Head of caudate nucleus (tissue), 42 donors: ENCODE data around the gene SYT13.

Experiments used
- DNase-seq, 42 donors: peaks; one replicate each; pipeline versions ENCODE4 v3.0.0 to v3.0.0-alpha.2; 2020 to 2021; ENCODE audit warnings: mixed read lengths in 7 of 42
- intact Hi-C: fragments of 100-400 bp; cut with DNase I; formaldehyde crosslinking; loops from one replicate; pipeline ENCODE4 v1.15.0; 2022

Gene SYT13

DNA sequence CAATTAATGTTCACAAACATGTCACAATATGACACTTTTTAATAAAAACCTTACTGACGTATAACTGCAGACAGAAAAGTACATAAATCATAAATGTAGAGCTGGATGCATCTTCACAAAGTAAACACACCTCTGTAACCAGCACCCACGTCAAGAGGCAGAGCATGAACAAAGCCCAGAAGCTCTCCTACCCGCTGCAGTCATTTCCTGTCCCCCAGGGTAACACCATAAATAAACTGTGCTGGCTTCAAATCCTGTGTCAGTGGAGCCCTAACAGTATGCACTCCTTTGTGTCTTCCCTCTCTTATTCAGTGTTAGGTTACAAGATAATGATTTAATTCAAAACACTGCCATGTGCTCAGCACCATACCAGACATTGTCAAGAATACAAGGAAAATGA, 5.7 kb downstream of the SYT13 start:
- no peak for DNase-seq
- intact Hi-C loops = no loop called here

DNA sequence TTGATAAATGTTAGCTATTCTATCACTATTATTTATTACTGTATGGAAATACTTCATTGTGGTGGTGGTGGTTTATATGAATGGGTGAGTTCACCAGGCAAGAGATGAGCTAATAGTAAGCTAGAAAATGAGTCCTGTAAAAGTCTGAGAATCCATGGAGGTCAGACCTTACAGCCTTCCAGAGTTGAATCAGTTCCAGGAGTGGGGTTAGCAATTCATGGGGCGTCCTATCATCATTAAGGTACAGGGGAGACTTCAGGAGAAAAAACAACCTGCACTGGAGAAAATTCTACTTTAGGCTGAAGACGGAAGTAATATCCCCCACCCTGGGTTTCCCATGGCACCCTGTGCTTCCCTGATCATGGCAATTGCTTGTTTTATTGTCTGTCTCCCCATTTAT, 6.5 kb downstream of the SYT13 start:
- DNase-seq = no peak
- intact Hi-C loops = no loop called here

DNA sequence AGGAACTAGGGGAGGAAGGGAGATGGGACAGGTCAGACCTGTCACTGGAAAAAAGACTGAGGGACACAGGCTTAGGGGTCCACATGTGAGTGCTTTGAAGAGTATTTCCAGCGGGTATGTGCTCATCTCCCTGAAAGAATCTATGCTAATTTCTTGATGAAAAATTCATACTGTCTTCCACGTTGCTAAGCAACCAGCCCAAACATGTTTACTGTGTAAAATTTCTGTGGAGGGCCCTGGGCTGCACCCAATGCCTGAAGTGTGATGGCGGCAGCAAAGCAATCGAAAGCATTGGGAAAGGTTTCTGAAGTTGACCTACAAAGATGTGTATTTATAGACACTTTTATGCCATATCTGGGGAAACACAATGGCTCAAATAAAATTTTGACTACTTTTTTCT, 7.4 kb downstream of the SYT13 start:
- intact Hi-C loops = no loop called here
- DNase-seq = peak in 20 of 42 donors; percentile 6 to 68 (median 20)

DNA sequence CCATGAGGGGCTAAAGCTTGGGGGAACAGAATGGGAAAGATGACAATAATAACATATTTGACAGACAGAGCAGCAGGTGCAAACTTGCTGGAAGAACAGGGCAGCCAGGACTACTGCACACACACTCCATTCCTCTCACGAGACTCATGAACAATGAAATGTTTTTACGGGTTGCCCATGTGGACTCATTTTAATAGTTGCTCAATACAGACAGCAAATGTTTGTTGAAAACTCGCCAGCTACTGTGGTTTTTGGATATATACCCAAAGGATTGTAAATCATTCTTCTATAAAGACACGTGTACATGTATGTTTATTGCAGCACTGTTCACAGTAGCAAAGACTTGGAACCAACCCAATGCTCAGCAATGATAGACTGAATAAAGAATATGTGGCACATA, 10.3 kb downstream of the SYT13 start:
- intact Hi-C loops = no loop called here
- DNase-seq = no peak

DNA sequence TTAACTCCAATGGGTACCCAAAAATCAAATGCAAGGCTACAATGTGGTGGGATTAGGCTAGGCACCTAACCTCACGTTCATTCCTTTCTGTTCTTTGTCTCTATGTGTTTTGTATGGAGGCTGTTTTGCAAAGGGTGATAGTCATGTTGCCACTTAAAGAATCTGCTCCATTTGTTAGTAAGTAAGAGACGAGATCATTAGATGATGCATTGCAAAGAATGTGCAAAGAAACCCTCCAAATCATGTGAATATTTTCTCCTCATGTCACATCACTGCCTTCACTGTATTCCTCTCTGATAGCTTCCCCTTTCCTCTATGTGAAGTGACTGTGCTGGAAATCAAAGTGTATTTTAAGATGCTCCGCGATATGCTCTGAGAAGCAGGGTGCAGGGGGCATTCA, 11.9 kb downstream of the SYT13 start:
- intact Hi-C loops = no loop called here
- DNase-seq = no peak

DNA sequence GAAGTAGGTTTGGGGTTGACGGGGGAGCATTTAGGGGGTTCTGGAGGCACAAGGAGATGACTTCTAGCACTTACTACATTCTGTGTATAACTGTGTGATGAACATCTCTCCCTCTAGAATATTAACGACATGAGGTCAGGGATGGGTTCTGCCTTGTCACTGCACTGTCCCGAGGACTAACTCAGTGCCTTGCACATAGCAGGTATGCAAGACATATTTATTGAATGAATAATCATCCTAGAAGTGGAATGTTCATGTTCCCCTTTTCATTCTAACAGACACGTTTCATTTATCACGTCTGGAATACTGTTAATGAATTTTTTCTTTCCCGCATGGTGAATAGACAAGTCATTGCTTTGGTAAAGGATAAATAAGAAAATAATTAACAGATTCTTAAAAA, 12.6 kb downstream of the SYT13 start:
- intact Hi-C loops = no loop called here
- no peak for DNase-seq

DNA sequence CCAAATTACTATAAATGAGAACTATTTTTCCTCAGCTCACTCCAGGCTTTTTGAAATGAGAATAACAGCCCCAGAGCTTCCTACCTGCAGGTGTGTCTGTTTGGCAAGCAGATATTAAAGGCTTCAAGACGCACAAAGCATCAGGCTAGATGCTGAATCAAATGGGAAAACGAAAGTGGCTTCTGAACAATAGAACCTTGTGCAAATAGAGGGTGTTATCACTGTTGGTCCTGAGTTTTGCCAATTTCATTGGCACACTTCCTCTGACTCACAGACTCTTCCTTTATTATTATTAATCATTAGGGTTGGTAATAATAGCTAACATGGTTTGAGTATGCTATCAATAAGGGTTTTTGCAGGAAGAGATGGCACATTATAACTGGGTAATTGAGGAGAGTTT, 13.4 kb downstream of the SYT13 start:
- intact Hi-C loops = no loop called here
- no peak for DNase-seq

DNA sequence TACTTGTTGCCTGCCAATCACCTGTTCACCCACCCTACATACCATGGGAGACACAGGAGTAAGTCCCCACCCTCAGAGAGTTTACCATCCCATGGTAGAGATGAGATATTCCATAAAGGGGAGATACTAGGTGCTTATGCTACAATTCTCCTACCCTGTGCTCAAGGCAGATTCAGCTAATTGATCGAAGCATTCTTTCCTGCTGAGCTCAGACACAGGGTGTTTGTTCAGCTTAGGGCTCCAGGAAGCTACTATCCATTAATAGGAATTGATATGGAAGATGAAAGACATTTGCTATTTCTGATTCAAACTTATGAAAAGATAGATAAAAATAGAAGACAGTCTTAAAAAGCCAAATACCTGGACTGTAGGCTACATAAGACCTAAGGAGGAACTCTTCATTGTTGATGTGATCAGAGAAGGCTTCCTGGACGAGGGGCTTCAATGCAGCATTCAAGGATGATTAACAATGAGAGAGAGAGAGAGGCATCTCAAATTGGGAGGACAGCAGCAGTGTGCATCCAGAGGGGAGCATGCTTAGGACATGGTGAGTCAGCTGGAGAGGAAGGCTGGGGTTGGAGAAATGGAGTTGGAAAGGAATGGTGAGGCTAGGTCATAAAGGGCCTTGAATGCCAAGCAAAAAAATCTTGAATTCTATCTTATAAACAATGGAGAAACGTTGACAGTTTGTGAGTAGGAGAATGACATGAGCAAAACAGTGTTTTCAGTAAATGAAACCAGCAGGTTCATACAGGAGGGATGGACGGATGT, 15.0 kb downstream of the SYT13 start:
- no peak for DNase-seq
- intact Hi-C loops = no loop called here

DNA sequence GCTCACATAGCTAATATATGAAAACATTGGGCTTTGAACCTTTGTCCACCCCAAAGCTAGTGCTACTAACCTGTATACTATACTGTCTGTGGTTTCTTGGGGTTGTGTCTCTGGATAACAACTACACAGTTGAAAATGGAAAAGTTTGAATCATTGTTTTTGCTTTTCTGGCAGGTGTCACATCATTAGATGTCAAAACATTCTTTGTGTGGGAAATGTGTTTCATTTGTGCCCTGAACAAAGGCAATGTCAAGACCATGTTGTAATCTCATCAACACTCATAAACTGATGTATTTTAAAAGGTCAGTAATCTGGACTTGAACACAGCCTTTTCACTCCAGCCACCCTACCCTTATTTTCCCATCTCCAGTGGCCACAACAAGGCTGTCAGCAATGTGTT, 16.5 kb downstream of the SYT13 start:
- DNase-seq = no peak
- intact Hi-C loops = no loop called here

DNA sequence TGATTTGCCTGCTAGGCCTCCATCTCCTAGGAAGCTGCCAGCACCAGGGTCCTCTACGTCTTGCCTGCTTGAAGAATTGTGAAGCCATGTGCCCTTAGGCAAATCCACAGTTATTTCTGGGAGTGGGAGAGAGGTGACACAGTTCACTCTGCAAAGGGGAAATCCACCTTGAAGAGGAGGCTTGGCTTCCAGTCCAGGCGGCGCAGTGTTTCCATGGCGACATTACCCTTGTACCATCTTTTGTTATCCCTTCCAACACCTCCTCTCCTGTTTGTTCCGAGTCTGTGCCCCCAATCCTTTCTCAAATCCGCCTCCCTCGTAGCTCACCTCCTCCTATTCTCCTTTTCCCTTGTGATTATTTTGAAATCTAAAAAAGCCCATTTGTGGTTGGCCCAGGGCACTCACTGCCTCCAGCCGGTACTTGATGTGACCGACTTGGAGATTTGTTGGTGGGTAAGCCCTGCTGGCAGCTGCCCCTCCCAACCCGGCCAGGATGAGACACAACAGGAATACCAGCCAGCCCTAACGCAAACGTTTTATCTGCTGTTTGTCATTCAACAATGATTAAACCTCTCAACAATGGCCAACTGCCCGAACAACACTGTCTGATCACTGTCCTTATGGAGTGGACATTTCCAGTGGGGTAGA, 18.4 kb downstream of the SYT13 start:
- no peak for DNase-seq
- intact Hi-C loops = no loop called here

DNA sequence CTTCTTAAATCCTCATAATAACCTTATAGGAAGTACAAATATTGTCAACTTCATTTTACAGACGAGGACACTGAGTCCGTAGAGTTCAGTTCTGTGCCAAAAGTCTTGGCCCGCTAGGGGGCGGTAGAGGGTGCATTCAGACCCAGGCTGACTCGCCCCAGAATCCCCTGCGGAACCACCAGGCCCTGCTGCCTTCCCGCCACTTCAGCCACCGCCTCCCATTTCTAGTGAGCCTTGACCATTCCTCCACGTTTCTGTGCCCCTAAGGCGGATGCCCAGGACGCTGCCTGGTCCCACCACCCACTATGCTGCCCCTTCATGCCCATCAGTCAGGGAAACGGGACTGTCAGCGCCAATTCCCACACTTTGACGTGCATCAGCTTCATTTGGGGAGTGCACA, 19.1 kb downstream of the SYT13 start:
- intact Hi-C loops = no loop called here
- DNase-seq = peak in 1 of 42 donors; percentile 25

DNA sequence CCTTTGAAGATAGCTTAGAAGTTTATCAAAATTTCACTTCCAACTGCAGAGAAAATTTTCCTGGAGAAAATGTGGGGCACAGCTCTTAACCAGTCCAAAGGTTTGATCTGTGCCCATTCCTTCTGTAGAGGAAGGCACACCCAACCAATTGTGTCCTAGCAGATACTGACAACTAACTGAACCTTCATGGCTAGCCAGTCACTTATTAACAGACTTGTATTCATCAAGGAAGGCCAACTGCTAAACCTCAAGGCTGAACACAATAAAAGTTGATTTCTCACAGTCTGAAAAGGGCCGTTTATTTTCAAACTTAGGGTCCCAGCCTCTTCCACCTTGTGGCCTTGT, 19.5 kb downstream of the SYT13 start:
- DNase-seq = no peak
- intact Hi-C loops = no loop called here

DNA sequence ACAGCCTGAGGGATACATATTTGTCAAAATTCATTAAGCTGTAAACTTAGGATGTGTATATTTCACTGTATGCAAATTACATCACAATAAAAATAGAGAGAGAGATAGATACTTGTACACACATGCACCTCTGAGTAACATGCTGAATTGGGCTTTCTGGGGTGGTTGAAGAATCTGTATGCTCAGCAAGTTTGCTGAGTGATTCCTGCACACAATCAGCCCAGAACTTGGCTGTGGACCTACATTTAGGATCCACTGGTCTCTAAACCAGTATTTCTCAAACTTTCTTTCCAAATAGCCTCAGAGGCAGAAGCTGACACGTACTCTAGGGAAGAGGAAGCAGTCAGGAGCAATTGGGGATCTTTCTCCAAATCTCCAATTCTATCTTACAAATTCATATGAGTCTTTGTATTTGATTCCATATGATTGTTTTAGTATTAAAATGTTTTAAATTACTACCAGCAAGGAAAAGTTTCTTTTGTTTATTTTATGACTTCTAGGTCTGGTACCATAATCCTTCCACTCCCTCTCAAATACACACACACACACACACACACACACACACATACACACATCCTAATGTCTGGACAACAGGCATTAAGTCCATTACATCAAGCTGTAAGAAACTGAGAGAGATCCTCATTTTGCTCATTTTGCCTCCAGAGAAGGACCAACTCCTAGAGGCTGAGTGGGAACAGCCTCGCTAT, 20.0 kb downstream of the SYT13 start:
- no peak for DNase-seq
- intact Hi-C loops = no loop called here

DNA sequence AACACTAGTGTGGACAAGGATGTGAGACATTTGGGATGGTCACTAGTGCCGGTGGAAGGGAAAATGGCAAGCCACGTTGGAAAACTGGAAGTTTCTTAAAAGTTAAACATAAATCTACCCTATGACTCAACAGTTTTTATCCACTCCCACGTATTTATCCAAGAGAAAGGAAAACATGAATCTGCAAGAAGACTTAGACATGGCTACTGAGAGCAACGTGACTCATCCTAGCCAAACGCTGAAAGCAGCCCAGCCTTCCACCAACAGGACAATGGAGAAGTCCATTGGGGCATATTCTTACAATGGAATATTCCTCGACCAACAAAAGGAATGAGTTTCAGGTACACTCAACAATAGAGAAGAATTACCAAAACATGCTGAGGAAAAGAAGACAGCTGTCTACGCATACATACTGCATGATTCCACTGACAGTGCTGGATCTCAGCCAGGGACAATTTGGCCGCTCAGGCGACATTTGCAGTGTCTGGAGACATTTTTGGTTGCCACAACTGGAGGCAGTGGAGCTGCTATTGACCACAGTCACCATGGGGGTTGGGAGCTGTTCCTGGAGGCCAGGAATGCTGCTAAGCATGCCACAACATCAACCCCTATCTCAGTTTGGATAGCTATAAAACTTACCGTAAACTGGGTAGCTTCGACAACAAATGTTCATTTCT, 21.2 kb downstream of the SYT13 start:
- no peak for DNase-seq
- intact Hi-C loops = no loop called here

DNA sequence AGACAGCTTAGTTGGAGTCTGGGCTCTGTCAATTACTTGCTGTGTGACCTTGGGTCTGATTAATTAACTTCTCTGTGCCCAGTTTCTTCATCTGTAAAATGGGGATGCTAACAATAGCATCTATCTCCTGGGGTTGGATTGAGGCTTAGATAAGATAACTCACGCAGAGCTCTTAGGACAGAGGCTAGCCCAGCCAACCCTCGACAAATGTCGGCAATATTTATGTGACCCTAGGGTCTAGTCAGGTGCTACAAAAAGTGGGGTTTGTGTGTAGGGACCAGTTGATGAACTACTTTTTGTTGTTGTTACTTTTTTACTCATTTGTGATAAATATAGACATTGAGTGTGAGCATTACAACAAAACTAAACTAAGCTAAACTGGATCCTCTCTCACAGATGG, 22.4 kb downstream of the SYT13 start:
- intact Hi-C loops = no loop called here

DNA sequence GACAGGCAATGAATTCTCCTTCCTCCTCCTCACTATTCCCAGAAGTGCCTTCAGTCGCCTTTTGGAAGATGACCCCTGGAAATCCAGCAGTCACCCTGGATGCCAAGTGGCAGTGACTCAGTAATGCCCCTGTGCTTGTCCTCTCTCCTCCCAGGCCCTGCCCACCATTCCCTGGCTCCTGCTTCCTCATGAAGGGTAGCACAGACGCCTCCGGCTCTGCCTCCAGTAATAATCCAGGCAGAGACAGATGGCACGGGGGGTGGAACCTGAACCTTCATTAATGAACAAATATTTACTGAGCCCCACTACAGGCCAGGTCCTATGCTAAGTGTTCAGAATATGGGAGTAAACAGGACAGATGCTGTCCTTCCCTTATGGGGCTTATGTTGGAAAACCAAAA, 23.2 kb downstream of the SYT13 start:
- no peak for DNase-seq

More for the DNA sequence above, 22.4 kb downstream of the SYT13 start:
- no peak for DNase-seq

DNA sequence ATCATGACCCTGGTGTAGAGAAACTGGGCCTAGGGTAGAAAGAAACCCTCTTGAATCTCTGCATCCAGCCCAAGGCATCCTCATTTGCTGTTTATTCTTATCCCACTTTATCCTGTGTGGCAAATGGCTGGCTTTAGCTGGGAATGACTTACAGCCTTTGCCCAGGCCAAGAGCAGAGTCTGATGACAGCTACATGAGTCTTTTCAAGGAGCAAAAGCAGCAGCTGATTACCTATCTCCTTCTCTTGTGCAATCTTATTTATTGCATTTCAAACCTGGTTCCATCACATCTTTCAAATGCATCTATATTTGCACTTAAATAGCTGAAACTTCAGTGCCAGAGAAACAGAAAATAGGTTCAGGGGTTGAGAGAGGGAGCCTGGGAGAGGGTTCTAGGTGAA, 26.1 kb downstream of the SYT13 start:
- intact Hi-C loops = no loop called here
- DNase-seq = no peak

More for the DNA sequence above, 23.2 kb downstream of the SYT13 start:
- intact Hi-C loops = no loop called here

DNA sequence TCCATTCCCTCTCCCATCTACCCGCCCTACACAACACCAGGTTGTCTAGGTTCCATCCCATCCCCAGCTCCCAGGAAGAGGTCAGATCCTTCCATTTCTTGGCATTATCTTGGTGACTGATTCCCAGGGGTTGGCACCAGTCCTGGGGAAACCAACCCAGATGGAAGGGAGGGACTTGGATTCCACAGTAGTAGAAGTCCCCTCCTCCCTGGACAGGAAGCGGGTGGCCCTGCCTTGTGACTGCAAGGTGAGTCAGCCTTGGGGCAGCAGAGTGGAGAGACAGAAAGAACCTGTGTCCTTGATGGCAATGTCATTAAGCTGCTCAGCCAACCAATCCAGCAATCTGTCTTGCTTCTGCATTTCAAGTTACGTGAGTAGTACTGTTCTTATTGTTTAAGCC, 26.5 kb downstream of the SYT13 start:
- intact Hi-C loops = no loop called here
- DNase-seq = no peak

DNA sequence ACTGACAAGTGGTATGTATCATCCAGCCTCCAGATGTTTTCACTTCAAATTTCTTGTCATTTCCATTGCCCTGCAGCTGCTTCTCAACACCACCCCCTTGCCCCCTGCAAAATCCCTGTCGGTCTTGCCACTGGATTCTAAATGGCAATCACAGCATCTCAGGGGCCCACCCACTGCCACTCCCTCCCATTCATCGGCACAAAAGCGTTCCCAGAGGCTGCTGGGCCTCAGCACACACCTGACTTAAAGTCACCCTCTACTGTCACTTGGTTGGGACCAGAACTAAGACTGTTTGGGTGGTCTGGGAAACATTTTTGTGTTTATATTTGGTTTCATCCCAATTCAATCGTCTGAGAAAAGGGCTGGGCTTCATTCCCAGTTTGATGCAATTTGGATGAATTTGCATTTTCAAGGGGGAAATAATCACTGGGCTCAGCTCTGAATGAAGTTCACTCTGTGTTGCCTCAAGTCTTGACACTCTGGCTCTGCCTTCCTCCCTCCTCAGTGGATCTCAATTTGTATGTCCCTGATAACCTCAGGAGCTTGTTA, 27.1 kb downstream of the SYT13 start:
- no peak for DNase-seq
- intact Hi-C loops = no loop called here

DNA sequence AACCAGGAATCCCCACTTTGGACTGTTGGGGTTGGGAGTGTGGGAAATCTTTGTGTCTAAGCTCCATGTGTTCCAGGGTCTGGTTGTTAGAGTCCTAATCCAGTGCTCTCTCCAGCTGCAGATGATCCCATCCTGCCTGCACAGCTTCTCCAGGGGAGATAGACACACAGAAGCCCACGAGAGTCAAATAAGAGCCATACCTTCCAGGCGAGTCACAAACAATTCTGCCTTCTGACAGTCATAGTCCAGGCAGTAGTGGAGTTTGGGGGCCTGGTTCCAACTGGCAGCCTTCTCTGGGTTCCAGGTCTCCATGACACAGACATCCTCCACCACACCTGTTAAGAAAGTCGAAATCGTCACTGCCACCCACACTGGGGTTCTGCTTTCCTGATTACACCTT, 32.1 kb downstream of the SYT13 start:
- intact Hi-C loops = no loop called here
- DNase-seq = no peak
